Progenitor cell of endocrine pancreas (in vitro differentiated cells): ENCODE data around the gene SFTPA1. TPM values are rescaled to one million over a fixed set of nuclear protein-coding genes. Genes with fewer than 3 reads are reported as not detected.
"Not testable (repeated sequence)": the region's sequence is repeated elsewhere in the genome, so short reads cannot be mapped to it uniquely, and the experiment has no call there.

Experiments
- DNase-seq: peaks from one replicate; pipeline ENCODE4 v3.0.0; 2021; ENCODE audit warnings: low spot score; ENCODE audit not compliant: unreplicated experiment
- H3K27ac Mint-ChIP-seq: 2 replicates; pipeline ENCODE4 v1.8.0; 2021; ENCODE audit warnings: mild to moderate bottlenecking, moderate library complexity, mixed read lengths
- H3K27me3 Mint-ChIP-seq: 2 replicates; pipeline ENCODE4 v1.8.0; 2021; ENCODE audit warnings: mixed read lengths
- H3K36me3 Mint-ChIP-seq: 2 replicates; pipeline ENCODE4 v1.8.0; 2022; ENCODE audit warnings: mixed read lengths; ENCODE audit not compliant: insufficient read depth
- H3K4me1 Mint-ChIP-seq: 2 replicates; pipeline ENCODE4 v1.8.0; 2021; ENCODE audit warnings: low read depth, mixed read lengths
- H3K4me3 Mint-ChIP-seq: 2 replicates; pipeline ENCODE4 v1.8.0; 2021; ENCODE audit warnings: low read depth, mild to moderate bottlenecking, moderate library complexity, mixed read lengths
- H3K9me3 Mint-ChIP-seq: 2 replicates; pipeline ENCODE4 v1.8.0; 2021; ENCODE audit warnings: low read depth, mixed read lengths
- total RNA-seq: library from RNA; stranded (reverse); gene quantifications from 2 replicates; pipeline ENCODE4 v1.2.1, GENCODE V29; 2021
- TF ChIP-seq, protein P1 (sequence below): fragments of 200-600 bp; sonication (generic); IDR thresholded peaks from one replicate; pipeline ENCODE4 v1.5.0; 2021; ENCODE audit warnings: antibody characterized with exemption, mild to moderate bottlenecking; ENCODE audit not compliant: unreplicated experiment

SFTPA1 gene
- total RNA-seq, 1 donor from 2014 or later, result not detected

DNA sequence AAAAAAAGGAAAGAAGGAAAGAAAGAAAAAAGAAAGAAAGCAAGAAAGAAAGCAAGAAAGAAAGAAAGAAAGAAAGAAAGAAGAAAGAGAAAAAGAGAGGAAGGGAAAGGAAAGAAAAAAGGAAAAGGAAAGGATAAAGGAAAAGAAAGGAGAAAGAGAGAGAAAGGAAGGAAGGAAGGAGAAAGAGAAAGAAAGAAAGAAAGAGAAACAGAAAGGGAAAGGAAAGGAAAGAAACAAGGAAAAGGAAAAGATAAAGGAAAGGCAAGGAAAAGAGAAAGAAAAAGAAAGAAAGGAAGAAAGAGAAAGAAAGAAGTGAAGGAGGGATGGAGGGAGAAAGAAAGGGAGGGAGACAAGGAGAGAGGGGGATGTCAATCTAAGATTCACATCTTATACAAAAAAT, 29.7 kb upstream of the SFTPA1 start:
- H3K36me3 Mint-ChIP-seq, result no peaks in the 10 kb centered on the region
- no peaks in the 10 kb centered on the region for H3K9me3 Mint-ChIP-seq
- H3K27ac Mint-ChIP-seq, result no peak overlapping the region
- DNase-seq, result no peak
- TF ChIP-seq, protein P1, sequence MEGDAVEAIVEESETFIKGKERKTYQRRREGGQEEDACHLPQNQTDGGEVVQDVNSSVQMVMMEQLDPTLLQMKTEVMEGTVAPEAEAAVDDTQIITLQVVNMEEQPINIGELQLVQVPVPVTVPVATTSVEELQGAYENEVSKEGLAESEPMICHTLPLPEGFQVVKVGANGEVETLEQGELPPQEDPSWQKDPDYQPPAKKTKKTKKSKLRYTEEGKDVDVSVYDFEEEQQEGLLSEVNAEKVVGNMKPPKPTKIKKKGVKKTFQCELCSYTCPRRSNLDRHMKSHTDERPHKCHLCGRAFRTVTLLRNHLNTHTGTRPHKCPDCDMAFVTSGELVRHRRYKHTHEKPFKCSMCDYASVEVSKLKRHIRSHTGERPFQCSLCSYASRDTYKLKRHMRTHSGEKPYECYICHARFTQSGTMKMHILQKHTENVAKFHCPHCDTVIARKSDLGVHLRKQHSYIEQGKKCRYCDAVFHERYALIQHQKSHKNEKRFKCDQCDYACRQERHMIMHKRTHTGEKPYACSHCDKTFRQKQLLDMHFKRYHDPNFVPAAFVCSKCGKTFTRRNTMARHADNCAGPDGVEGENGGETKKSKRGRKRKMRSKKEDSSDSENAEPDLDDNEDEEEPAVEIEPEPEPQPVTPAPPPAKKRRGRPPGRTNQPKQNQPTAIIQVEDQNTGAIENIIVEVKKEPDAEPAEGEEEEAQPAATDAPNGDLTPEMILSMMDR, result no peak
- H3K4me1 Mint-ChIP-seq, result peaks cover 3% of the 10 kb centered on the region
- no peak overlapping the region for H3K4me3 Mint-ChIP-seq
- H3K27me3 Mint-ChIP-seq, result peaks cover 21% of the 10 kb centered on the region

GRCh38 chr10:79582096-79582495, 28.6 kb upstream of the SFTPA1 start:
- Mint-ChIP-seq H3K4me1 (peaks cover 3% of the 10 kb centered on the region), H3K27ac (no peak overlapping the region), H3K27me3 (peaks cover 17% of the 10 kb centered on the region), H3K36me3 (no peaks in the 10 kb centered on the region), H3K9me3 (no peaks in the 10 kb centered on the region), H3K4me3 (no peak overlapping the region)
- TF ChIP-seq, protein P1, result no peak
- no peak for DNase-seq

DNA sequence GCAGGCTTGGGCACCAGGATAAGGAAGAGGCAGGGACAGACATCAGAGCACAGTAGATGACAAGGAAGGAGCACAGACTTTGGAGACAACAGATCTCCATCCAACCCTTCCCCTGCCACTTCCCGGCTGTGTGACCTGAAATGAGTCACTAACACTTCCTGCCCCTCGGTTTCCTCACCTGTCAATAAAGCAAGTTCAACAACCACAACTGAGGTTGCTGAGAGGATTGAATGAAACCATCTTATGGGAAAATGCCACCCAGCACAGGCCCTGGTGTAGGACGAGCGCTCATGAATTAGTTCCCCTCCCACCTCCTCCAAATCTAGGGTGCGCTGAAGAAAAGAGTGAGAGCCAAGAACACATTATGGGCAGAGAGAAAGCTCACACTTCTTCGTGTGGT, 27.8 kb upstream of the SFTPA1 start:
- H3K9me3 Mint-ChIP-seq, H3K4me1 Mint-ChIP-seq, DNase-seq, H3K36me3 Mint-ChIP-seq, H3K27me3 Mint-ChIP-seq, H3K4me3 Mint-ChIP-seq, H3K27ac Mint-ChIP-seq: not testable (repeated sequence)

DNA sequence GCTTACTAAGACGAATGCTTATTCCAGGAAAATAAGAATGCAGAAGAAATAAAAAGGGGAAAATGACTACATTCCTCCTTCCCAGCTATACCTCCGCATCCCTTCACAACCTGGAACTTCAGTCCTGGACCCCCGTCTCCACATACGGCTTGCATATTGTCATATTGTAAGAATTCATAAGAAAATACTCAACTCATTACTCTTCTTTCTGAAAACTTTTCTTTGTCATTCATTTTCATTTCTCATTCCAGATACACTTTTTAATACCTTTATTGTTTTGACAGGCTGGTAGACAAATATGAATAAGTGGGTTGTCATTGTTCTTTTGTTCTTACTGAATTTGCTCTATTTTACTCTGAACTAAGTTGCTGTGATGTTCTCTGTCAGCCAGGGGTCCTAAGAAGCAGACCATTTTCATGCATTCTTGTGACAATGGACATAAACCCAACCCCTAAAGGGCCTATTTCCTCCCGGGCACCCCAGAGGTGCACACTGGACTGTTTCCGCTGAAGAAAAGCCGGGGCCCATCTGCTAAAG, 27.2 kb upstream of the SFTPA1 start:
- H3K36me3 Mint-ChIP-seq, result no peaks in the 10 kb centered on the region
- H3K27me3 Mint-ChIP-seq, result peaks cover 9% of the 10 kb centered on the region
- no peak overlapping the region for H3K27ac Mint-ChIP-seq
- DNase-seq, result no peak
- H3K4me1 Mint-ChIP-seq, result peaks cover 3% of the 10 kb centered on the region
- H3K4me3 Mint-ChIP-seq, result no peak overlapping the region
- no peaks in the 10 kb centered on the region for H3K9me3 Mint-ChIP-seq
- TF ChIP-seq, protein P1, result no peak

DNA sequence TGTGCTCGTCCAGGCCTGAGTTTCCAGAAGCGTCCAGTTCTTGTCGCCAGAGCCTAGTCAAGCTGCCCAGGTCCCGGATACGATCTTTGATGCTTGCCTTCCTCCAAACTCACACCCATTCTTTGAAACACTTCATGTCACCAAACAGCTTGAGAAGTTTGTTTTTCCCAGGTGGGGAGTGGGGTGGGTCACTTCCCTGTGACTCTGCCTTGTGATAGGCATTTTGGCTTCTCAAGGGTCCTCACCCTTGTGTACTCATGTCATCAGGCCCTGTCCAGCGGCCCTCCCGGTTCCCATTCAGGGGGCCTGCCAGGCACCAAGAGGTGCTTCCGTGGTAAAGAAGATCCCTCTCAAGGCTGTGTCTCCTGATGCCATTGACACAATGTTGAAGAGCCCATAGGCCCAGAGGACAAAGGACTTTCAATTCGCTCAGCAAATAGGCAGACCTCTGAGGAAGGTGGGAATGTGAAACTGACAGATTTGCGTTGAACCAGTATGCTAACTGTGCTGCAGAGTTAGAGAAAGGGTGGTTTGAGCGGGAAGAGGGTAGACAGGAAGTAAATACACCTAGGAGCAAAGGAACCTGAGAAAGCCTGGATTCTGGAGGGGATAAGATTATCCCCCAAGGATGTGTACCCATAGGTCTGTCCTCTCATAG, 24.7 kb upstream of the SFTPA1 start:
- H3K9me3 Mint-ChIP-seq, result no peaks in the 10 kb centered on the region
- H3K27me3 Mint-ChIP-seq, result peaks cover 13% of the 10 kb centered on the region
- DNase-seq, result no peak
- no peak overlapping the region for H3K27ac Mint-ChIP-seq
- H3K4me3 Mint-ChIP-seq, result no peak overlapping the region
- no peaks in the 10 kb centered on the region for H3K36me3 Mint-ChIP-seq
- TF ChIP-seq, protein P1, result no peak
- peaks cover 3% of the 10 kb centered on the region for H3K4me1 Mint-ChIP-seq

DNA sequence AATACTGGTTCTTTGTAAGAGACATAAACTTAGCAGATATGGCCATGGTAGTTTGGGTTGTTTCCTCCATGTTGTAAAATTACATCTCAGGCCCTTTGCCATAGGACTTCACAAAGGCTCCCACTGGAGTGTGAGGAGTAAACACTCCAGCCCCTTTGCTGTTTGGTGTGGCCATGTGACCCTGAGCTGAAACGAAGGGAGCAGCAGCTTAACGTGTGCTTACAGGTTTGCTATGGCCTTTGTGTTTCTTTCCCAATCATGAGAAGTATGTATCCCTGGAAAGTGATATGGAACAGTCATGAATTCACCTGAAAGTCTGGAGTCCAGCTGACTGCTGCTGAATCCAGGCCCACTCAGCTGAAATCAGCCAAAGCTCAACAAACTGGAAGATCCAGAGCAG, 23.8 kb upstream of the SFTPA1 start:
- Mint-ChIP-seq H3K4me1 (peaks cover 3% of the 10 kb centered on the region), H3K4me3 (no peak overlapping the region), H3K27me3 (peaks cover 14% of the 10 kb centered on the region), H3K27ac (no peak overlapping the region), H3K36me3 (no peaks in the 10 kb centered on the region), H3K9me3 (no peaks in the 10 kb centered on the region)
- TF ChIP-seq, protein P1, result no peak
- no peak for DNase-seq
